Astrocyte (in vitro differentiated cells and primary cell): ENCODE measurements around the gene CNTNAP5. TPM values are rescaled to one million over a fixed set of nuclear protein-coding genes. Genes with fewer than 3 reads are reported as not detected.

Experiments used
- DNase-seq: peaks from one replicate; pipeline ENCODE4 v3.0.0-alpha.2; 2010; ENCODE audit warnings: low read depth
- FAIRE-seq: peaks from 2 replicates; lab custom pipeline; 2011; peaks lifted over from hg19 to GRCh38; lab: Jason Lieb, UNC
- H2AFZ ChIP-seq: 2 replicates; pipeline ENCODE4 v1.6.0; 2012; ENCODE audit warnings: low read depth, low read length, inconsistent platforms
- H3K27ac ChIP-seq: 2 replicates; pipeline ENCODE4 v1.5.1; 2011; ENCODE audit warnings: low read depth, low read length, inconsistent platforms
- H3K27me3 ChIP-seq: 2 replicates; pipeline ENCODE4 v1.6.0; 2011; ENCODE audit warnings: low read length, inconsistent platforms; ENCODE audit not compliant: insufficient read depth
- H3K36me3 ChIP-seq: 2 replicates; pipeline ENCODE4 v1.5.1; 2011; ENCODE audit warnings: low read length, inconsistent platforms; ENCODE audit not compliant: insufficient read depth
- H3K4me1 ChIP-seq: 2 replicates; pipeline ENCODE4 v1.5.1; 2011; ENCODE audit warnings: low read length, inconsistent platforms; ENCODE audit not compliant: insufficient read depth
- H3K4me2 ChIP-seq: 2 replicates; pipeline ENCODE4 v1.6.0; 2012; ENCODE audit warnings: low read length, inconsistent platforms
- H3K4me3 ChIP-seq: 2 replicates; pipeline ENCODE4 v1.5.1; 2011; ENCODE audit warnings: low read depth, mild to moderate bottlenecking, low read length, inconsistent platforms; ENCODE audit not compliant: insufficient read depth
- H3K79me2 ChIP-seq: 2 replicates; pipeline ENCODE4 v1.6.0; 2012; ENCODE audit warnings: mild to moderate bottlenecking, low read length, inconsistent platforms; ENCODE audit not compliant: insufficient read depth
- H3K9ac ChIP-seq: 2 replicates; pipeline ENCODE4 v1.6.0; 2012; ENCODE audit warnings: mild to moderate bottlenecking, low read length, inconsistent platforms
- H3K9me3 ChIP-seq: 2 replicates; pipeline ENCODE4 v1.5.1; 2012; ENCODE audit warnings: low read depth, mild to moderate bottlenecking, low read length, inconsistent platforms; ENCODE audit not compliant: insufficient read depth
- H4K20me1 ChIP-seq: 2 replicates; pipeline ENCODE4 v1.6.0; 2012; ENCODE audit warnings: low read length, inconsistent platforms; ENCODE audit not compliant: insufficient read depth
- H3K27ac Mint-ChIP-seq: one replicate; pipeline ENCODE4 v1.8.0; 2021; ENCODE audit warnings: mild to moderate bottlenecking, mixed read lengths; ENCODE audit not compliant: unreplicated experiment
- H3K27me3 Mint-ChIP-seq: one replicate; pipeline ENCODE4 v1.8.0; 2021; ENCODE audit warnings: low read depth, mixed read lengths; ENCODE audit not compliant: unreplicated experiment
- H3K36me3 Mint-ChIP-seq: one replicate; pipeline ENCODE4 v1.8.0; 2021; ENCODE audit warnings: low read depth, mixed read lengths; ENCODE audit not compliant: unreplicated experiment
- H3K4me1 Mint-ChIP-seq: one replicate; pipeline ENCODE4 v1.8.0; 2021; ENCODE audit warnings: low read depth, mixed read lengths; ENCODE audit not compliant: unreplicated experiment
- H3K4me3 Mint-ChIP-seq: one replicate; pipeline ENCODE4 v1.8.0; 2021; ENCODE audit warnings: mild to moderate bottlenecking, moderate library complexity, mixed read lengths; ENCODE audit not compliant: unreplicated experiment
- H3K9me3 Mint-ChIP-seq: one replicate; pipeline ENCODE4 v1.8.0; 2021; ENCODE audit warnings: mild to moderate bottlenecking, mixed read lengths; ENCODE audit not compliant: unreplicated experiment
- EZH2 ChIP-seq: IDR thresholded peaks from 2 replicates; pipeline ENCODE4 v1.6.1; 2012; ENCODE audit warnings: mild to moderate bottlenecking, low read length, inconsistent platforms; ENCODE audit not compliant: insufficient read depth
- total RNA-seq: library from RNA; stranded (reverse); gene quantifications from 2 replicates; pipeline ENCODE4 v1.2.1, GENCODE V29; 2021
- TF ChIP-seq, protein P1 (sequence below): IDR thresholded peaks from 2 replicates; pipeline ENCODE4 v1.5.1; 2011; ENCODE audit warnings: low read depth, mild to moderate bottlenecking, inconsistent platforms, low read length, moderate library complexity; ENCODE audit not compliant: insufficient read depth

CNTNAP5 gene
- total RNA-seq, 1 donor from 2014 or later = 0.30 TPM

DNA sequence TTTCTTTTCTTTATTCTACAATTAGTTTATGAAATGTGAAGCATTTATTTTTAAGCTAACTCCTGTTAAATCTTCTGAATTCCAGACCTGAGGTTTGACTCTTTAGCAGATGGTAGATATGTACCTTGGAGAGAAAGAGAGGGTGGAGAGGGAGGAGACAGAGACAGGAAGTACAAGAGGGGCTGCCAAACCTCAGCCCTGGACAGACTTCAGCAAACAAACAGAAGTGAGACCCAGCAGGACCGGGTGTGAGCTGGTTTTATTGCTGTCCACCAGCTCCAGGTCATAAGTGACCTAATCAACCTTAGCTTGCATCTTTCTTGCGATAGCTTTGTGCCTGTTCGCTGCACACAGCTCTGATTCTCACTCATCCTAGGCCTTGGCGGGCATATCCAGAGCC lies 168.6 kb downstream of the CNTNAP5 start:
- Mint-ChIP-seq H3K27me3 (peaks cover 4% of the 10 kb centered on the region), H3K36me3 (no peaks in the 10 kb centered on the region), H3K9me3 (no peaks in the 10 kb centered on the region), H3K4me1 (no peaks in the 10 kb centered on the region), H3K4me3 (no peak overlapping the region), H3K27ac (no peak overlapping the region)
- no peaks in the 10 kb centered on the region for H3K79me2 ChIP-seq
- H4K20me1 ChIP-seq = no peaks in the 10 kb centered on the region
- H3K36me3 ChIP-seq = no peaks in the 10 kb centered on the region
- FAIRE-seq = no peak
- H3K9me3 ChIP-seq = no peaks in the 10 kb centered on the region
- H3K27ac ChIP-seq = no peak overlapping the region
- no peak overlapping the region for H3K4me3 ChIP-seq
- H3K4me2 ChIP-seq = no peak overlapping the region
- no peaks in the 10 kb centered on the region for H3K27me3 ChIP-seq
- no peak overlapping the region for H2AFZ ChIP-seq
- TF ChIP-seq, protein P1, sequence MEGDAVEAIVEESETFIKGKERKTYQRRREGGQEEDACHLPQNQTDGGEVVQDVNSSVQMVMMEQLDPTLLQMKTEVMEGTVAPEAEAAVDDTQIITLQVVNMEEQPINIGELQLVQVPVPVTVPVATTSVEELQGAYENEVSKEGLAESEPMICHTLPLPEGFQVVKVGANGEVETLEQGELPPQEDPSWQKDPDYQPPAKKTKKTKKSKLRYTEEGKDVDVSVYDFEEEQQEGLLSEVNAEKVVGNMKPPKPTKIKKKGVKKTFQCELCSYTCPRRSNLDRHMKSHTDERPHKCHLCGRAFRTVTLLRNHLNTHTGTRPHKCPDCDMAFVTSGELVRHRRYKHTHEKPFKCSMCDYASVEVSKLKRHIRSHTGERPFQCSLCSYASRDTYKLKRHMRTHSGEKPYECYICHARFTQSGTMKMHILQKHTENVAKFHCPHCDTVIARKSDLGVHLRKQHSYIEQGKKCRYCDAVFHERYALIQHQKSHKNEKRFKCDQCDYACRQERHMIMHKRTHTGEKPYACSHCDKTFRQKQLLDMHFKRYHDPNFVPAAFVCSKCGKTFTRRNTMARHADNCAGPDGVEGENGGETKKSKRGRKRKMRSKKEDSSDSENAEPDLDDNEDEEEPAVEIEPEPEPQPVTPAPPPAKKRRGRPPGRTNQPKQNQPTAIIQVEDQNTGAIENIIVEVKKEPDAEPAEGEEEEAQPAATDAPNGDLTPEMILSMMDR = no peak
- no peak for TF ChIP-seq EZH2
- no peak for DNase-seq
- H3K4me1 ChIP-seq = no peaks in the 10 kb centered on the region
- H3K9ac ChIP-seq = no peak overlapping the region

DNA sequence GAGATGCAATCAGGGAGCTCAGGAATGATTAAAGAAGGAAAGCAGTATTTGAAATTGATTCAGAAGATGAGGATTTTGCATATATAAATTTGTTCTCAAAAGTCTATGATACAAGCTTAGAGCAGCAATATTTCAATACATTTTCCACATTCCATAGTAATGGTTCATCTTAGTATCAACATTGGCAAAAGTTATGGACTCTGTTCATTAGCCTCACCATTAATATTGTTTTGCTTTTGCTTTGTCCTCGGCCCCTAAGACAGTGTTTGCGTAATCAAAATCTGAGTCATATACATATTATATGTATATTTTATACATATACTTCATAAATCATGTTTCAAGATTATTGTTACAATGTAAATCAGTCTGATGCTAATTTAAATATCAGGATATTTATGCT lies 176.6 kb downstream of the CNTNAP5 start:
- Histone ChIP-seq H4K20me1 (no peaks in the 10 kb centered on the region), H2AFZ (no peak overlapping the region), H3K36me3 (no peaks in the 10 kb centered on the region), H3K4me2 (no peak overlapping the region), H3K9ac (no peak overlapping the region), H3K79me2 (no peaks in the 10 kb centered on the region), H3K27me3 (no peaks in the 10 kb centered on the region), H3K27ac (no peak overlapping the region), H3K9me3 (peaks cover 3% of the 10 kb centered on the region), H3K4me1 (no peaks in the 10 kb centered on the region), H3K4me3 (no peak overlapping the region)
- Mint-ChIP-seq H3K36me3 (no peaks in the 10 kb centered on the region), H3K4me1 (no peaks in the 10 kb centered on the region), H3K27ac (no peak overlapping the region), H3K9me3 (peaks cover 7% of the 10 kb centered on the region), H3K27me3 (no peaks in the 10 kb centered on the region), H3K4me3 (no peak overlapping the region)
- DNase-seq = no peak
- FAIRE-seq = no peak
- TF ChIP-seq, protein P1 = no peak
- no peak for TF ChIP-seq EZH2

DNA sequence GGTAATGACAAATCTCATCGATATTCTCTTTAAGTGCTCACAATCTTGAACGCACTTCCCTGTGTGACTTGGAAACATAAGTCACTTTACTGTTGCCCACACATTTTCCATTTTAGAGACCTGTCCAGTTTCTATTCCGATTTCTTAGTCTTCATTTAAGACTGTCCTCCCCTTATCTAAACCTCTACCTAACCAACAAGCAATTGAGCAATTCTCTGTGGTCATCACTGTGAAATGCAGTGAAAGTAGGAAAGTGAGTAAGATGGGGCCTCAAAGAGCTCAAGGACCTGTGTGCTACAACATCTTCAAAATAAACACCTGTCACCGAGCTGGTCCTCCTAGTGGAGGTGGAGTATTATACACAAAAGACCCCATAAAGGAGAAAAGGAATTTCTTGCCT lies 184.4 kb downstream of the CNTNAP5 start:
- Mint-ChIP-seq H3K9me3 (peaks cover 1% of the 10 kb centered on the region), H3K27ac (no peak overlapping the region), H3K4me1 (no peaks in the 10 kb centered on the region), H3K36me3 (no peaks in the 10 kb centered on the region), H3K27me3 (no peaks in the 10 kb centered on the region), H3K4me3 (no peak overlapping the region)
- H3K4me1 ChIP-seq = no peaks in the 10 kb centered on the region
- H3K27ac ChIP-seq = no peak overlapping the region
- no peak overlapping the region for H3K4me2 ChIP-seq
- no peak overlapping the region for H3K4me3 ChIP-seq
- no peaks in the 10 kb centered on the region for H3K27me3 ChIP-seq
- DNase-seq (no peak), FAIRE-seq (no peak)
- no peaks in the 10 kb centered on the region for H3K36me3 ChIP-seq
- H3K9ac ChIP-seq = no peak overlapping the region
- H3K79me2 ChIP-seq = no peaks in the 10 kb centered on the region
- H3K9me3 ChIP-seq = peaks cover 3% of the 10 kb centered on the region
- no peak overlapping the region for H2AFZ ChIP-seq
- TF ChIP-seq, protein P1 = no peak
- no peak for TF ChIP-seq EZH2
- H4K20me1 ChIP-seq = no peaks in the 10 kb centered on the region
